GM18519 (cell line): ENCODE results near the gene KDM1A.

Source experiments
- ATAC-seq: cut with Tn5 transposase; IDR thresholded peaks from one replicate; pipeline ENCODE4 v1.9.1; 2021; ENCODE audit warnings: mild to moderate bottlenecking, moderate library complexity; ENCODE audit not compliant: unreplicated experiment, low FRiP score

Gene KDM1A

GRCh38 chr1:23102289-23102688 lies 83.0 kb downstream of the KDM1A start:
- no peak for ATAC-seq

GRCh38 chr1:23103001-23103889 lies 84.0 kb downstream of the KDM1A start:
- no peak for ATAC-seq

- no peak for ATAC-seq
Measured at GRCh38 chr1:23108918-23109533, 89.8 kb downstream of the KDM1A start.

GRCh38 chr1:23110391-23110790 lies 91.1 kb downstream of the KDM1A start:
- ATAC-seq: no peak

GRCh38 chr1:23111600-23112535 lies 92.6 kb downstream of the KDM1A start:
- no peak for ATAC-seq

GRCh38 chr1:23114424-23115079 lies 95.3 kb downstream of the KDM1A start:
- ATAC-seq: no peak

GRCh38 chr1:23116216-23116836 lies 97.1 kb downstream of the KDM1A start:
- ATAC-seq: no peak

GRCh38 chr1:23116921-23117699 lies 97.8 kb downstream of the KDM1A start:
- ATAC-seq: no peak

- no peak for ATAC-seq
Measured at GRCh38 chr1:23118407-23118806, 99.1 kb downstream of the KDM1A start.

- no peak for ATAC-seq
Measured at GRCh38 chr1:23118957-23119792, 99.9 kb downstream of the KDM1A start.

GRCh38 chr1:23120383-23120782 lies 101.1 kb downstream of the KDM1A start:
- ATAC-seq: no peak

- no peak for ATAC-seq
Measured at GRCh38 chr1:23122023-23122748, 102.9 kb downstream of the KDM1A start.

GRCh38 chr1:23122796-23123195 lies 103.5 kb downstream of the KDM1A start:
- no peak for ATAC-seq

GRCh38 chr1:23123528-23123927 lies 104.3 kb downstream of the KDM1A start:
- ATAC-seq: no peak

- ATAC-seq: no peak
Measured at GRCh38 chr1:23124259-23125026, 105.2 kb downstream of the KDM1A start.

- ATAC-seq: no peak
Measured at GRCh38 chr1:23125489-23125888, 106.2 kb downstream of the KDM1A start.

- no peak for ATAC-seq
Measured at GRCh38 chr1:23126200-23126599, 106.9 kb downstream of the KDM1A start.
